ENCODE data around the gene TEX13A. TPM values are rescaled to one million over a fixed set of nuclear protein-coding genes. Genes with fewer than 3 reads are reported as not detected.

TEX13A gene
- total and polyA plus RNA-seq, 2 of the 8 experiments (the other 6 are each of a cell fraction or from before 2014, with no cell fraction given) = not detected

DNA sequence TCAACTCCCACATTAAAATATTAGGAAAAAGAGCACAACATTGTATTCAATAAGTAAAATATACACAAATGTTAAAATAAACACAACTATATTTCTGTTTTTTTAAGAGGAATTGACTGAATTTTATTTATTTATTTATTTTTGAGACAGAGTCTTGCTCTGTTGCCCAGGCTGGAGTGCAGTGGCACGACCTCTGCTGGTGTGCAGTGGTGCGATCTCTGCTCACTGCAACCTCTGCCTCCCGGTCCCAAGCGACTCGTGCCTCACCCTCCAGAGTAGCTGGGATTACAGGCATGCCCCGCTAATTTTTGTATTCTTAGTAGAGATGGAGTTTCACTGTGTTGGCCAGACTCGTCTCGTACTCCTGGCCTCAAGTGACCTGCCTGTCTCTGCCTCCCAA is 31.4 kb downstream of the TEX13A start:
- Histone ChIP-seq H4K8ac (ENCODE audit: extremely low read depth, insufficient read depth, low read length) (no peak overlapping the region), H3K14ac (ENCODE audit: insufficient read length) (no peak overlapping the region), H3K18ac (ENCODE audit: extremely low read depth, low read length) (no peak overlapping the region), H2AFZ (ENCODE audit: low read length) (no peak overlapping the region), H3K23ac (ENCODE audit: insufficient read length) (no peak overlapping the region), H3K4me2 (ENCODE audit: insufficient read depth in 1 of 2, low read depth in 2 of 2, low read length in 2 of 2) (no peak overlapping the region), H3K36me3 (ENCODE audit: control insufficient read depth in 2 of 4, insufficient read depth in 4 of 4, low read length in 3 of 4) (no peaks in the 10 kb centered on the region), H4K5ac (ENCODE audit: insufficient read length, low read depth, low read length) (no peak overlapping the region), H3K56ac (replicated peaks; ENCODE audit: insufficient read length, low read depth, low read length) (no peak overlapping the region), H2BK5ac (ENCODE audit: low read depth, low read length) (no peak overlapping the region), H3K79me1 (ENCODE audit: low read depth, low read length) (no peaks in the 10 kb centered on the region), H3K9me3 (ENCODE audit: insufficient read depth in 2 of 2, low read depth in 1 of 2, low read length in 1 of 2) (no peaks in the 10 kb centered on the region), H3K4ac (replicated peaks; ENCODE audit: insufficient read length, low read depth, low read length) (no peak overlapping the region), H3K23me2 (ENCODE audit: low read depth, low read length) (no peaks in the 10 kb centered on the region), H3K4me1 (replicated peaks in 1 of 4; ENCODE audit: control insufficient read depth in 3 of 4, insufficient read depth in 4 of 4, low read length in 3 of 4) (peaks cover 0 to 2% (median 0%) of the 10 kb centered on the region in 4 experiments; a peak in 2 of 7 replicates), H3K27ac (ENCODE audit: low read depth, low read length) (no peak overlapping the region), H2BK120ac (replicated peaks; ENCODE audit: low read depth, low read length) (no peak overlapping the region), H2AK5ac (ENCODE audit: low read depth, low read length) (no peak overlapping the region), H4K91ac (replicated peaks; ENCODE audit: insufficient read length, low read length) (no peak overlapping the region), H3K27me3 (replicated peaks in 1 of 4; ENCODE audit: control insufficient read depth in 3 of 4, extremely low read depth in 1 of 4, insufficient read depth in 3 of 4, low read length in 3 of 4) (no peaks in the 10 kb centered on the region), H2BK15ac (ENCODE audit: low read length) (no peak overlapping the region), H3K4me3 (ENCODE audit: extremely low read depth in 1 of 4, insufficient read depth in 2 of 4, low read depth in 3 of 4, low read length in 4 of 4) (no peak overlapping the region), H2BK20ac (ENCODE audit: low read length) (no peak overlapping the region), H4K20me1 (replicated peaks in 1 of 2; ENCODE audit: control insufficient read depth in 1 of 2, insufficient read depth in 2 of 2, low read length in 2 of 2) (no peaks in the 10 kb centered on the region), H3K9ac (replicated peaks in 1 of 4; ENCODE audit: extremely low read depth in 1 of 4, low read depth in 3 of 4, low read length in 3 of 4) (no peak overlapping the region), H2BK12ac (ENCODE audit: low read depth, low read length) (no peak overlapping the region), H3K79me2 (ENCODE audit: control insufficient read depth in 1 of 2, insufficient read depth in 2 of 2, low read length in 2 of 2) (no peaks in the 10 kb centered on the region)
- 98% methylated on average over 5 of the region's 8 CpGs; no CpG with 5 or more reads in 1 of the 2 experiments for WGBS, 2 experiments (ENCODE audit: extremely low coverage in 1 of 2, insufficient coverage in 1 of 2, insufficient read length in 1 of 2, insufficient replicate concordance in 2 of 2, low coverage in 1 of 2, low lambda C conversion rate in 2 of 2, missing lambda C conversion rate in 1 of 2)
- CTCF ChIA-PET (ENCODE audit: partially characterized antibody) = interaction anchor here (0.9 to 1.6 kb wide), 3 partner anchors 31 to 402 kb away, joined by 3 to 4 read pairs (median 3); no protein-coding TSS in a partner anchor
- DNase-seq (ENCODE audit: low read depth in 1 of 2, low spot score in 2 of 2) (no peak), FAIRE-seq (no peak)
- POLR2A ChIA-PET (ENCODE audit: partially characterized antibody) = no interaction called here
- TF ChIP-seq CTCF (IDR thresholded peaks at IDR 0.05; ENCODE audit: control extremely low read depth in 1 of 3, insufficient read depth in 1 of 3, low read depth in 1 of 3, low read length in 3 of 3) (no peak), SIX5 (IDR thresholded peaks at IDR 0.05; ENCODE audit: low read depth, low read length) (no peak), MAFK (IDR thresholded peaks at IDR 0.05; ENCODE audit: low read depth, low read length) (no peak), CREB1 (IDR thresholded peaks at IDR 0.05) (no peak), SIRT6 (IDR thresholded peaks at IDR 0.05; ENCODE audit: low read length) (no peak), SAP30 (IDR thresholded peaks at IDR 0.05; ENCODE audit: insufficient read depth, insufficient replicate concordance, low read length) (no peak), RBBP5 (IDR thresholded peaks at IDR 0.05; ENCODE audit: borderline replicate concordance, low read depth, low read length) (no peak), CHD1 (IDR thresholded peaks at IDR 0.05; ENCODE audit: low read depth, low read length) (no peak), SP2 (IDR thresholded peaks at IDR 0.05; ENCODE audit: low read length) (no peak), POU5F1 (IDR thresholded peaks at IDR 0.05; ENCODE audit: low read depth, low read length) (no peak), RNF2 (IDR thresholded peaks at IDR 0.05; ENCODE audit: borderline replicate concordance, low read depth, low read length, missing control alignments, poor library complexity, severe bottlenecking) (no peak), RFX5 (IDR thresholded peaks at IDR 0.05; ENCODE audit: borderline replicate concordance, low read depth, low read length) (no peak)

All from H1 (cell line).